ENCODE data around the gene C6orf62.

Gene C6orf62

DNA sequence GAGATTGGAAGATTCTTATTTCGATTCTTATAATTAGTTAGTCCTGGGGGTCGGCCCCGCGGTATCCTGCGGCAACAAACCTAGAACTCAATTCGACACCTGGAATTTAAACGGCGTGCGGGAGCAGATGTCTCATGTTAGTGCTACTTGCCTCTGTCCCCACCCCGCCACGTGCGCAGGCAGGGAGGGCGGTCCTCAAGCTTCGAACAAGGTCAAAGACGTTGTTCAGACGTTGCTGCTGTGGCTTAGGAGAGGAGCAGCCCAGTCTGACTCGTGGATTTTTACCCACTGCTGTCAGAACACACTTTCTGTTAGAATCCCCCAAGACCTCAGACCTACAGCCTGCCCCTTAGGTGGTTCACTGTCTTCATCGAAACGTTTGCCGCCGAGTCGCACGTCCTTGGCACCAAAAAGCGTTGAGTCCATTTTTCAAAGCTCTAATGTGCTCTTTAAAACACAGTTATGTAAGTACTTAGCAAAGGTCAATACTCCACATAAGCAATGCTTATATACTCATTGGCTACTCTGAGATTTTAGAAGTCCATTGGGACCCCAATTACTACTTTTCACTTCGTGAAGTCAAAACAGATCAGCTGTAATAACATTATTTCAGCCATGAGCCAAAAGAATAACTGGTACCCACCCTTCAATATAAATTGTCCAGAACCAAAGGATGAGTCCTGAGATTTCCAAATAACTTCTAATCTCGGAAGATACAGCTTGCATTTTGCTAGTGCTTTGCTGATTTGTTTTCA, 2.7 kb upstream of the C6orf62 start (continued):
- TF ChIP-seq, protein P1, sequence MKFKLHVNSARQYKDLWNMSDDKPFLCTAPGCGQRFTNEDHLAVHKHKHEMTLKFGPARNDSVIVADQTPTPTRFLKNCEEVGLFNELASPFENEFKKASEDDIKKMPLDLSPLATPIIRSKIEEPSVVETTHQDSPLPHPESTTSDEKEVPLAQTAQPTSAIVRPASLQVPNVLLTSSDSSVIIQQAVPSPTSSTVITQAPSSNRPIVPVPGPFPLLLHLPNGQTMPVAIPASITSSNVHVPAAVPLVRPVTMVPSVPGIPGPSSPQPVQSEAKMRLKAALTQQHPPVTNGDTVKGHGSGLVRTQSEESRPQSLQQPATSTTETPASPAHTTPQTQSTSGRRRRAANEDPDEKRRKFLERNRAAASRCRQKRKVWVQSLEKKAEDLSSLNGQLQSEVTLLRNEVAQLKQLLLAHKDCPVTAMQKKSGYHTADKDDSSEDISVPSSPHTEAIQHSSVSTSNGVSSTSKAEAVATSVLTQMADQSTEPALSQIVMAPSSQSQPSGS (tag by site-specific recombination; IDR thresholded peaks at IDR 0.05; ENCODE audit: low read depth): no peak
- TF ChIP-seq KLF1 (tag by site-specific recombination; IDR thresholded peaks at IDR 0.05) (peak; percentile 36; the same call in 1 of the 2 replicates), ZNF423 (tag by site-specific recombination; IDR thresholded peaks at IDR 0.05) (no peak), ZNF629 (tag by site-specific recombination; IDR thresholded peaks at IDR 0.05) (no peak), ZNF791 (tag by site-specific recombination; IDR thresholded peaks at IDR 0.05) (no peak), ZNF248 (tag by site-specific recombination; IDR thresholded peaks at IDR 0.05) (no peak), ZNF366 (tag by site-specific recombination; conservative IDR thresholded peaks at IDR 0.05) (peak; percentile 55), ZNF548 (tag by site-specific recombination; IDR thresholded peaks at IDR 0.05) (no peak), GLIS1 (tag by site-specific recombination; IDR thresholded peaks at IDR 0.05) (peak; percentile 53), ZNF473 (tag by site-specific recombination; IDR thresholded peaks at IDR 0.05) (no peak), ZSCAN30 (tag by site-specific recombination; IDR thresholded peaks at IDR 0.05) (0 out of 2 replicates have a peak, but pooled peaks have one; percentile 19), KLF8 (tag by site-specific recombination; IDR thresholded peaks at IDR 0.05) (no peak), ZNF623 (tag by site-specific recombination; IDR thresholded peaks at IDR 0.05) (no peak), OSR2 (tag by site-specific recombination; IDR thresholded peaks at IDR 0.05) (peak; percentile 43), ZNF610 (tag by site-specific recombination; IDR thresholded peaks at IDR 0.05; ENCODE audit: borderline replicate concordance) (0 out of 2 replicates have a peak, but pooled peaks have one; percentile 52), ZNF350 (tag by site-specific recombination; IDR thresholded peaks at IDR 0.05) (no peak)
- TF ChIP-seq, protein P2, sequence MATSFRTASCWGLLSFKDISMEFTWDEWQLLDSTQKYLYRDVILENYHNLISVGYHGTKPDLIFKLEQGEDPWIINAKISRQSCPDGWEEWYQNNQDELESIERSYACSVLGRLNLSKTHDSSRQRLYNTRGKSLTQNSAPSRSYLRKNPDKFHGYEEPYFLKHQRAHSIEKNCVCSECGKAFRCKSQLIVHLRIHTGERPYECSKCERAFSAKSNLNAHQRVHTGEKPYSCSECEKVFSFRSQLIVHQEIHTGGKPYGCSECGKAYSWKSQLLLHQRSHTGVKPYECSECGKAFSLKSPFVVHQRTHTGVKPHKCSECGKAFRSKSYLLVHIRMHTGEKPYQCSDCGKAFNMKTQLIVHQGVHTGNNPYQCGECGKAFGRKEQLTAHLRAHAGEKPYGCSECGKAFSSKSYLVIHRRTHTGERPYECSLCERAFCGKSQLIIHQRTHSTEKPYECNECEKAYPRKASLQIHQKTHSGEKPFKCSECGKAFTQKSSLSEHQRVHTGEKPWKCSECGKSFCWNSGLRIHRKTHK (tag by site-specific recombination; IDR thresholded peaks at IDR 0.05): no peak
- TF ChIP-seq, protein P3, sequence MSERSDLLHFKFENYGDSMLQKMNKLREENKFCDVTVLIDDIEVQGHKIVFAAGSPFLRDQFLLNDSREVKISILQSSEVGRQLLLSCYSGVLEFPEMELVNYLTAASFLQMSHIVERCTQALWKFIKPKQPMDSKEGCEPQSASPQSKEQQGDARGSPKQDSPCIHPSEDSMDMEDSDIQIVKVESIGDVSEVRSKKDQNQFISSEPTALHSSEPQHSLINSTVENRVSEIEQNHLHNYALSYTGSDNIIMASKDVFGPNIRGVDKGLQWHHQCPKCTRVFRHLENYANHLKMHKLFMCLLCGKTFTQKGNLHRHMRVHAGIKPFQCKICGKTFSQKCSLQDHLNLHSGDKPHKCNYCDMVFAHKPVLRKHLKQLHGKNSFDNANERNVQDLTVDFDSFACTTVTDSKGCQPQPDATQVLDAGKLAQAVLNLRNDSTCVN (tag by site-specific recombination; optimal IDR thresholded peaks at IDR 0.05): peak; percentile 27
- TF ChIP-seq, protein P4, sequence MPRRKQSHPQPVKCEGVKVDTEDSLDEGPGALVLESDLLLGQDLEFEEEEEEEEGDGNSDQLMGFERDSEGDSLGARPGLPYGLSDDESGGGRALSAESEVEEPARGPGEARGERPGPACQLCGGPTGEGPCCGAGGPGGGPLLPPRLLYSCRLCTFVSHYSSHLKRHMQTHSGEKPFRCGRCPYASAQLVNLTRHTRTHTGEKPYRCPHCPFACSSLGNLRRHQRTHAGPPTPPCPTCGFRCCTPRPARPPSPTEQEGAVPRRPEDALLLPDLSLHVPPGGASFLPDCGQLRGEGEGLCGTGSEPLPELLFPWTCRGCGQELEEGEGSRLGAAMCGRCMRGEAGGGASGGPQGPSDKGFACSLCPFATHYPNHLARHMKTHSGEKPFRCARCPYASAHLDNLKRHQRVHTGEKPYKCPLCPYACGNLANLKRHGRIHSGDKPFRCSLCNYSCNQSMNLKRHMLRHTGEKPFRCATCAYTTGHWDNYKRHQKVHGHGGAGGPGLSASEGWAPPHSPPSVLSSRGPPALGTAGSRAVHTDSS (tag by site-specific recombination; IDR thresholded peaks at IDR 0.05): no peak
- TF ChIP-seq, protein P5, sequence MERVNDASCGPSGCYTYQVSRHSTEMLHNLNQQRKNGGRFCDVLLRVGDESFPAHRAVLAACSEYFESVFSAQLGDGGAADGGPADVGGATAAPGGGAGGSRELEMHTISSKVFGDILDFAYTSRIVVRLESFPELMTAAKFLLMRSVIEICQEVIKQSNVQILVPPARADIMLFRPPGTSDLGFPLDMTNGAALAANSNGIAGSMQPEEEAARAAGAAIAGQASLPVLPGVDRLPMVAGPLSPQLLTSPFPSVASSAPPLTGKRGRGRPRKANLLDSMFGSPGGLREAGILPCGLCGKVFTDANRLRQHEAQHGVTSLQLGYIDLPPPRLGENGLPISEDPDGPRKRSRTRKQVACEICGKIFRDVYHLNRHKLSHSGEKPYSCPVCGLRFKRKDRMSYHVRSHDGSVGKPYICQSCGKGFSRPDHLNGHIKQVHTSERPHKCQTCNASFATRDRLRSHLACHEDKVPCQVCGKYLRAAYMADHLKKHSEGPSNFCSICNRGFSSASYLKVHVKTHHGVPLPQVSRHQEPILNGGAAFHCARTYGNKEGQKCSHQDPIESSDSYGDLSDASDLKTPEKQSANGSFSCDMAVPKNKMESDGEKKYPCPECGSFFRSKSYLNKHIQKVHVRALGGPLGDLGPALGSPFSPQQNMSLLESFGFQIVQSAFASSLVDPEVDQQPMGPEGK (tag by site-specific recombination; IDR thresholded peaks at IDR 0.05): no peak
- TF ChIP-seq, protein P6, sequence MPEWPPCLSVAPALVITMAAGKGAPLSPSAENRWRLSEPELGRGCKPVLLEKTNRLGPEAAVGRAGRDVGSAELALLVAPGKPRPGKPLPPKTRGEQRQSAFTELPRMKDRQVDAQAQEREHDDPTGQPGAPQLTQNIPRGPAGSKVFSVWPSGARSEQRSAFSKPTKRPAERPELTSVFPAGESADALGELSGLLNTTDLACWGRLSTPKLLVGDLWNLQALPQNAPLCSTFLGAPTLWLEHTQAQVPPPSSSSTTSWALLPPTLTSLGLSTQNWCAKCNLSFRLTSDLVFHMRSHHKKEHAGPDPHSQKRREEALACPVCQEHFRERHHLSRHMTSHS (tag by site-specific recombination; IDR thresholded peaks at IDR 0.05): no peak
- TF ChIP-seq, protein P7, sequence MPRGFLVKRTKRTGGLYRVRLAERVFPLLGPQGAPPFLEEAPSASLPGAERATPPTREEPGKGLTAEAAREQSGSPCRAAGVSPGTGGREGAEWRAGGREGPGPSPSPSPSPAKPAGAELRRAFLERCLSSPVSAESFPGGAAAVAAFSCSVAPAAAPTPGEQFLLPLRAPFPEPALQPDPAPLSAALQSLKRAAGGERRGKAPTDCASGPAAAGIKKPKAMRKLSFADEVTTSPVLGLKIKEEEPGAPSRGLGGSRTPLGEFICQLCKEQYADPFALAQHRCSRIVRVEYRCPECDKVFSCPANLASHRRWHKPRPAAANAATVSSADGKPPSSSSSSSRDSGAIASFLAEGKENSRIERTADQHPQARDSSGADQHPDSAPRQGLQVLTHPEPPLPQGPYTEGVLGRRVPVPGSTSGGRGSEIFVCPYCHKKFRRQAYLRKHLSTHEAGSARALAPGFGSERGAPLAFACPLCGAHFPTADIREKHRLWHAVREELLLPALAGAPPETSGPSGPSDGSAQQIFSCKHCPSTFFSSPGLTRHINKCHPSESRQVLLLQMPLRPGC (tag by site-specific recombination; IDR thresholded peaks at IDR 0.05): no peak
- TF ChIP-seq, protein P8, sequence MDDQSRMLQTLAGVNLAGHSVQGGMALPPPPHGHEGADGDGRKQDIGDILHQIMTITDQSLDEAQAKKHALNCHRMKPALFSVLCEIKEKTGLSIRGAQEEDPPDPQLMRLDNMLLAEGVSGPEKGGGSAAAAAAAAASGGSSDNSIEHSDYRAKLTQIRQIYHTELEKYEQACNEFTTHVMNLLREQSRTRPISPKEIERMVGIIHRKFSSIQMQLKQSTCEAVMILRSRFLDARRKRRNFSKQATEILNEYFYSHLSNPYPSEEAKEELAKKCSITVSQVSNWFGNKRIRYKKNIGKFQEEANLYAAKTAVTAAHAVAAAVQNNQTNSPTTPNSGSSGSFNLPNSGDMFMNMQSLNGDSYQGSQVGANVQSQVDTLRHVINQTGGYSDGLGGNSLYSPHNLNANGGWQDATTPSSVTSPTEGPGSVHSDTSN (CRISPR knock-in tag; IDR thresholded peaks at IDR 0.05): peak; percentile 47; the same call in 1 of the 2 replicates

All from HEK293 (cell line).